Fibroblast of villous mesenchyme (primary cell): ENCODE measurements around the gene ARHGAP10. TPM values are rescaled to one million over a fixed set of nuclear protein-coding genes. Genes with fewer than 3 reads are reported as not detected.

Experiments
- DNase-seq: peaks from one replicate; pipeline ENCODE4 v3.0.0-alpha.2; 2010; ENCODE audit warnings: low read depth
- H3K4me3 ChIP-seq: 2 replicates; pipeline ENCODE4 v1.5.1; 2011; ENCODE audit warnings: low read depth, mild to moderate bottlenecking, low read length
- total RNA-seq: library from RNA; depleted of rRNA; stranded (reverse); fragments of >200 nt; gene quantifications from 2 replicates; pipeline ENCODE4 v1.2.3, GENCODE V29; 2012
- TF ChIP-seq, protein P1 (sequence below): IDR thresholded peaks from 2 replicates; pipeline ENCODE4 v1.5.1; 2012; ENCODE audit warnings: low read depth, mild to moderate bottlenecking, low read length; ENCODE audit not compliant: insufficient read depth

ARHGAP10 gene
- total RNA-seq, 1 donor: 41.5 TPM

DNA sequence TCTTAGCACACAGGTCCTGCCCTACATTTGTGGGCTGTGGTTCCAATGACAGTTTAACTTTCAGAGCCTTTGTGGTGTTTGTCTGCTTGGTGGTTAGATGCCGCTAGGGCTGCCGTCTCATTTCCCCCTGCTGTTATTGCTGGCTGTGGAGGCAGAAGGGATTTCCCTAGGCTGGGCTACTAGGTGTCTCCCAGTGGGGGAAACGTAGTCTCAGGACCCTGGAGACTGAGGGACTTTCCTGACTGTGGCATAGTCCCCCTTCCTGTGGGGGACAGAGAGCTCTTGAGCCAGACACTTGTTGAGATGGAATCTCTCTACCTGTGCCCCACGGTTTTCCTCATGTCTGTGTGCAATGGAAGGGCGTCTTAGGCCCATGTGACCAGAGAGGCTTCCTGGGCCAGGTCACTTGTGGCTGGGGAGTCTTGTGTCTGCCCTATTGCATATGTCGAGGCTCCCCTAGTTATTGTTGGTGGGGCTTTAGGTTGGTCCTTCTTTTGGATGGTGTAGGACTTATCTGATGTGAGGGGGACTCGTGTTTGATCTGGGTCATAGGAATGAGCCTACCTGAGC lies 68.2 kb downstream of the ARHGAP10 start:
- H3K4me3 ChIP-seq: no peak overlapping the region
- TF ChIP-seq, protein P1, sequence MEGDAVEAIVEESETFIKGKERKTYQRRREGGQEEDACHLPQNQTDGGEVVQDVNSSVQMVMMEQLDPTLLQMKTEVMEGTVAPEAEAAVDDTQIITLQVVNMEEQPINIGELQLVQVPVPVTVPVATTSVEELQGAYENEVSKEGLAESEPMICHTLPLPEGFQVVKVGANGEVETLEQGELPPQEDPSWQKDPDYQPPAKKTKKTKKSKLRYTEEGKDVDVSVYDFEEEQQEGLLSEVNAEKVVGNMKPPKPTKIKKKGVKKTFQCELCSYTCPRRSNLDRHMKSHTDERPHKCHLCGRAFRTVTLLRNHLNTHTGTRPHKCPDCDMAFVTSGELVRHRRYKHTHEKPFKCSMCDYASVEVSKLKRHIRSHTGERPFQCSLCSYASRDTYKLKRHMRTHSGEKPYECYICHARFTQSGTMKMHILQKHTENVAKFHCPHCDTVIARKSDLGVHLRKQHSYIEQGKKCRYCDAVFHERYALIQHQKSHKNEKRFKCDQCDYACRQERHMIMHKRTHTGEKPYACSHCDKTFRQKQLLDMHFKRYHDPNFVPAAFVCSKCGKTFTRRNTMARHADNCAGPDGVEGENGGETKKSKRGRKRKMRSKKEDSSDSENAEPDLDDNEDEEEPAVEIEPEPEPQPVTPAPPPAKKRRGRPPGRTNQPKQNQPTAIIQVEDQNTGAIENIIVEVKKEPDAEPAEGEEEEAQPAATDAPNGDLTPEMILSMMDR: no peak
- no peak for DNase-seq

DNA sequence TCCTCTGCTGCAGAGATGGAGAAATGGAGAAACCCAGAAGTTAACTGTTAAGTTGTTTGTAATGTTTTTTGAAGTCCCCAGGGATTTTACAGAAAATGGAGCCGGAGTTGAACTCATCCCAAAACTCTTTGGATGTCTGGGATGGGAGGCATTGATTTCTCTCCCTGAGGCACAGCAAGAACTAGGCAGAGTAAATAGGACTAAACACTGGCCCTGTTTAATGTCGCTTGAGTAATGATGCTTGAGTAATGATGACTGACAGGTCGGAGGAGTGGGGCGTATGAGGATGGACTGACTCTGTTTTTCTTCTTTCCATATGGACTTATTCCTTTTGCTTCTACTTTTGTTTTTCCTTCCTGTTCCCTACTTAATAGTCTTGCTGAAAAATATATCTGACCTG lies 69.9 kb downstream of the ARHGAP10 start:
- H3K4me3 ChIP-seq: no peak overlapping the region
- no peak for DNase-seq
- TF ChIP-seq, protein P1: no peak

DNA sequence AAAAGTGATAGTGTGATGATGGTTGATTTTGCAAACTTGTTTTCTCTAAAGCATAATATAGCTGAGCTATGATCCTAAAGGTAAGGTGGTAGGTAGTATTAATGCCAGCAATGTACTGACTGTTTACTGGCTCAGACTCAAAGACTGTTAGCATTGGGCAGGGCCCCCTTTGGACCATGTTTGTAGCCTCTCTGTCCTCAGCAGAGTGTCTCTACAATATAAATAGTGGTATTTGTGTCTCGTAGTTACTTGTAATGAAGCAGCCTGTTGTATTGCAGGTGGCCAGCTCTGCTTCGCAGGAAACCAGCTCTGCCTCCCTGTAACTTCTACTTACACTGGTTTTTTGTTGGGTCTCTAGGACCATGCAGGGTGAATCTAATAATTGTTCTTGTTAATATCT lies 70.5 kb downstream of the ARHGAP10 start:
- TF ChIP-seq, protein P1: no peak
- no peak overlapping the region for H3K4me3 ChIP-seq
- DNase-seq: no peak

DNA sequence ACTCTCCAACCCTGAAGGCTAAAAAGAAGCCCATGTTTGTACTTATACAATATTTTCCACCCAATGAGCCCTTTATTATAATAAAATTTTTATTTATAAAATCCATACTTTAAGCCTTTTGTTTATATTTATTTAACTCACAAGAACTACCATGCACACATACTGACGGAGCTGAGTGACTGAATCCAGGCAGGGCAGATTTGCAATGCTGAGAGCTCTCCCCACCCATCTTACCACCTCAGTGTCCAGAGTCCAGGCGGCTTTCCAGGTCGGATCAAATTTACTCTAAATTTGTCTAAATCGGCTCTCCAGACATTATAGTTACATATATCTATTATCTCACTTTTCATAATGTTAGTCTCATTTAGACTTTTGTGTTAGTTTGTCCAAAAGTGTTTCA lies 74.1 kb downstream of the ARHGAP10 start:
- H3K4me3 ChIP-seq: no peak overlapping the region
- DNase-seq: no peak
- TF ChIP-seq, protein P1: no peak

DNA sequence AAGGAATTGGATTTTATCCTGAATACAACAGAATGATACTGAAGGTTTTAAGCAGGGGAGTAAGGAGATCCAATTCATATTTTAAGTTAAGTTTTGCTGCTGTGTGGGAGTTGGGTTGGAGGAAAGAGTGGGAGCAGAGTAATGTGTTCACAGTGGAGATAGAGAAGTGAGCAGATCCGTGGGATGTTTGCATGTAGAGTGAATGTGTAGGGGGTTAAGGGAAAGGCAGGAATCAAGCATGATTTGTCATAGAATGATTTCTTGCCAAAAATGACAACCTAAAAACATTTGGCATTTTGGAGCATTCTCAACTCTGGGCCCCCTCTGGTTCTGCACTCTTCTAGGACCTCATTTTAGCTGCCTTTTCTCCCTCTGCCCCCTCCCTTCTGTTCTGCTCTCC lies 76.6 kb downstream of the ARHGAP10 start:
- TF ChIP-seq, protein P1: no peak
- no peak overlapping the region for H3K4me3 ChIP-seq
- DNase-seq: no peak

DNA sequence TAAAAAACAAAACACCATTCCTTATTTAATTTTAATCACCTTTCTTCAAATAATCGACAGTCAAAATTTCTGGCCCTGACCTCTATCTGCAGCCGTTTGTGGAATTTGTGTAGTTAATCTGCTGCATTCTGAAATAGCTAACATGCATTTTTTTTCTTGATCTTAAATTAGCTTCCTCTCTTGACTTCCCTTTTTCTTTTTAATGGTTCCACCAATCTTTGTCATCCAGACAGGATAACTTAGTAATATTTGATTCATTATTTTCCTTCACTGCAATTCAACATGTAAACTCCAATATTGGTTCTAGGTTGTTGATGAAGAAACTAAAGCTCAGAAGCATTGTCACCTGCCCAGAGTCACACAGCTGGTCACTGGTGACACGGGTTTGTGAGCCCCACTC lies 77.3 kb downstream of the ARHGAP10 start:
- no peak for DNase-seq
- no peak overlapping the region for H3K4me3 ChIP-seq
- TF ChIP-seq, protein P1: no peak

DNA sequence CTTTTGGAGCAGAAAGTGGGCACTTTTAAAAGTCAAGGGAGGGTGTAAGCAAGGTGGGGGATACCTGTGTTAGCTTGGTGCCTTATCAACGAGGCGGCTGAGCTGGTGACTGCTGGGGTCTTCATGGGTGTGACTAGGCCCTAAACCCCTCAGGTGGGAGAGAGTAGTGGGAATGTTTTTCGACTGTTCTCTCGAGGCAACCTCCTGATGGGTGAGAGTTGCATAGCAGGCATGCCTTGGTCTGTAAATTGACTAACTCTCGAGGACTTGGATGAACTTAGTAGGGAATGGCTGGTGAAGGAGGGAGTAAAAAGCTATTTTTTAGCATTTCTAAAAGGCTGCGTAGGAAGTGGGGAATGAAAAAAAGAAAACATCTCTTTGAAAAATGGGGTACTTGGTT lies 80.0 kb downstream of the ARHGAP10 start:
- DNase-seq: no peak
- TF ChIP-seq, protein P1: no peak
- H3K4me3 ChIP-seq: no peak overlapping the region
